ENCODE data around the gene SRSF7.

Gene SRSF7

GRCh38 chr2:38713338-38713737 lies 37.8 kb downstream of the SRSF7 start:
- no peak overlapping the region for H3K4me2 ChIP-seq (ENCODE audit: low read length)
- peaks cover 4% of the 10 kb centered on the region for H3K4me1 ChIP-seq
- H3K27ac ChIP-seq = no peak overlapping the region
- H3K9ac ChIP-seq = no peak overlapping the region
- H3K36me3 ChIP-seq (ENCODE audit: control insufficient read depth, insufficient read depth, low read length) = no peaks in the 10 kb centered on the region
- no peaks in the 10 kb centered on the region for H3K79me2 ChIP-seq
- no peaks in the 10 kb centered on the region for H3K9me3 ChIP-seq (ENCODE audit: control insufficient read depth, low read length)
- H2AFZ ChIP-seq = no peak overlapping the region
- TF ChIP-seq CTCF (IDR thresholded peaks at IDR 0.05) = no peak
- H3K4me3 ChIP-seq (ENCODE audit: low read depth, low read length) = no peak overlapping the region
- no peaks in the 10 kb centered on the region for H3K27me3 ChIP-seq (ENCODE audit: control insufficient read depth, insufficient read depth, low read length)

- H3K36me3 ChIP-seq (ENCODE audit: control insufficient read depth, insufficient read depth, low read length) = no peaks in the 10 kb centered on the region
- H3K9ac ChIP-seq = no peak overlapping the region
- no peaks in the 10 kb centered on the region for H3K9me3 ChIP-seq (ENCODE audit: control insufficient read depth, low read length)
- no peak for TF ChIP-seq CTCF (IDR thresholded peaks at IDR 0.05)
- H3K4me2 ChIP-seq (ENCODE audit: low read length) = no peak overlapping the region
- H3K4me1 ChIP-seq = peaks cover 4% of the 10 kb centered on the region
- H3K27ac ChIP-seq = no peak overlapping the region
- no peak overlapping the region for H3K4me3 ChIP-seq (ENCODE audit: low read depth, low read length)
- no peaks in the 10 kb centered on the region for H3K79me2 ChIP-seq
- no peaks in the 10 kb centered on the region for H3K27me3 ChIP-seq (ENCODE audit: control insufficient read depth, insufficient read depth, low read length)
- H2AFZ ChIP-seq = no peak overlapping the region
Observed at GRCh38 chr2:38712871-38713270, 38.3 kb downstream of the SRSF7 start.

- Histone ChIP-seq H3K27ac (no peak overlapping the region), H3K36me3 (ENCODE audit: control insufficient read depth, insufficient read depth, low read length) (no peaks in the 10 kb centered on the region), H3K9ac (no peak overlapping the region), H3K4me3 (ENCODE audit: low read depth, low read length) (no peak overlapping the region), H2AFZ (no peak overlapping the region), H3K9me3 (ENCODE audit: control insufficient read depth, low read length) (no peaks in the 10 kb centered on the region), H3K4me2 (ENCODE audit: low read length) (no peak overlapping the region), H3K27me3 (ENCODE audit: control insufficient read depth, insufficient read depth, low read length) (no peaks in the 10 kb centered on the region), H3K4me1 (peaks cover 4% of the 10 kb centered on the region), H3K79me2 (no peaks in the 10 kb centered on the region)
- no peak for TF ChIP-seq CTCF (IDR thresholded peaks at IDR 0.05)
Observed at GRCh38 chr2:38712413-38712812, 38.7 kb downstream of the SRSF7 start.

- Histone ChIP-seq H3K4me2 (ENCODE audit: low read length) (no peak overlapping the region), H2AFZ (no peak overlapping the region), H3K79me2 (no peaks in the 10 kb centered on the region), H3K9me3 (ENCODE audit: control insufficient read depth, low read length) (no peaks in the 10 kb centered on the region), H3K27me3 (ENCODE audit: control insufficient read depth, insufficient read depth, low read length) (no peaks in the 10 kb centered on the region), H3K4me1 (peaks cover 4% of the 10 kb centered on the region), H3K36me3 (ENCODE audit: control insufficient read depth, insufficient read depth, low read length) (no peaks in the 10 kb centered on the region), H3K9ac (no peak overlapping the region), H3K27ac (no peak overlapping the region), H3K4me3 (ENCODE audit: low read depth, low read length) (no peak overlapping the region)
- no peak for TF ChIP-seq CTCF (IDR thresholded peaks at IDR 0.05)
Observed at GRCh38 chr2:38711558-38711957, 39.6 kb downstream of the SRSF7 start.

GRCh38 chr2:38709567-38710194 lies 41.5 kb downstream of the SRSF7 start:
- H3K4me2 ChIP-seq (ENCODE audit: low read length) = no peak overlapping the region
- H3K4me3 ChIP-seq (ENCODE audit: low read depth, low read length) = no peak overlapping the region
- peaks cover 4% of the 10 kb centered on the region for H3K4me1 ChIP-seq
- H2AFZ ChIP-seq = no peak overlapping the region
- H3K79me2 ChIP-seq = peaks cover 1% of the 10 kb centered on the region
- H3K9ac ChIP-seq = no peak overlapping the region
- no peaks in the 10 kb centered on the region for H3K36me3 ChIP-seq (ENCODE audit: control insufficient read depth, insufficient read depth, low read length)
- no peak overlapping the region for H3K27ac ChIP-seq
- H3K27me3 ChIP-seq (ENCODE audit: control insufficient read depth, insufficient read depth, low read length) = no peaks in the 10 kb centered on the region
- no peak for TF ChIP-seq CTCF (IDR thresholded peaks at IDR 0.05)
- H3K9me3 ChIP-seq (ENCODE audit: control insufficient read depth, low read length) = no peaks in the 10 kb centered on the region

All from parathyroid adenoma (tissue), 2 donors.